GM21786 (cell line): Measurements from ENCODE around the gene DNAH14.
"Not testable (repeated sequence)": the region's sequence is repeated elsewhere in the genome, so short reads cannot be mapped to it uniquely, and the experiment has no call there.

ENCODE experiments used
- ATAC-seq: cut with Tn5 transposase; IDR thresholded peaks from one replicate; pipeline ENCODE4 v1.9.1; 2021; ENCODE audit not compliant: unreplicated experiment

Gene DNAH14

DNA sequence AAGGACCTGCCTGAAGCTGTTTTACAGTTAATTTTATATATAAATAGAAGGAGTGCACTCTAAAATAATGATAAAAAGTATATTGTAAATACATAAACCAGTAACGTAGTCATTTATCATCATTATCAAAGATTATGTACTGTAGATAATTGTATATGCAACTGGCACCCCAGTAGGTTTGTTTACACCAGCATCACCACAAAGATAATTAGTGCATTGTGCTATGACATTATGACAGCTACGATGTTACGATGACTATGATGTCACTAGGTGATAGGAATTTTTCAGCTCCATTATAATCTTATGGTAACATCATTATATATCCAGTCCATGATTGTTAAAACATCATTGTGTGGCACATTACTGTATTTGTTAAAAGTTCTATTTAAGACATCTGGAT lies 313.1 kb downstream of the DNAH14 start:
- ATAC-seq: no peak

DNA sequence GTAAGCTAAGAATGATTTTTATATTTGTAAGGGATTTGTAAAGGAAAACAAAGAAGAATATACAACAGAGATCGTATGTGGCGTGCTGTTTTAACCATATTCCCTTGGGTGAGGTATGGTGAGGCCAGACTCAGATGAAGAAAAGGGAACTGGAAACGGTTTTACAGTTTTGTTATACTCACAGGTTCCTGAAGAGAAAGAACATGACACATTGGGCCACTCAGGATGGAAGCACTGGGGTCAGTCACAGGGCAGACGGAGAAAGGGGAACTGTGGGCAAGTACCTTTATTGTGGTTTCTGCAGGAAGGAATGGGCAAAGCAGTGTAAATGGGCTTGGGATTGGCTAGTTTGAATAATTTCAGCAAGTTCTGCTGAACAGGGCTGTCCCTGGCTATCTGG lies 321.0 kb downstream of the DNAH14 start:
- ATAC-seq: peak; percentile 97

DNA sequence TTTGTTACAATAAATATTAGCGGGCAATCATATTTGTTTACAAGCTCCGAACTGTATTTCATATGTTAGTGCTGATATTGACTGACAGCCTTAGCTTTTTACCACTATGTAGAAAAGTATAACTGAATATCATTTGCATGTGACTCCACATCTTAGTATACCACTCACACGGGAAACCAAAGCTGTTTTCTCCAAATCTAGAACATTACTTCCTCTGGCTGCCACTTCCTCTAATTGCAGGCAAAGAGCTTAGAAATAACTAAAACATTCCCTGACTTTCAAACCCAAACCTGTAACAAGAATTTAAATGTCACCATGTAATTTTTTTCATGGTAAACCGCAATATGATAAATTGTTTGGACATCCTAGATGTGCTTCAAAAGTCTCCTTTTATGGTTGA lies 323.7 kb downstream of the DNAH14 start:
- ATAC-seq: no peak

DNA sequence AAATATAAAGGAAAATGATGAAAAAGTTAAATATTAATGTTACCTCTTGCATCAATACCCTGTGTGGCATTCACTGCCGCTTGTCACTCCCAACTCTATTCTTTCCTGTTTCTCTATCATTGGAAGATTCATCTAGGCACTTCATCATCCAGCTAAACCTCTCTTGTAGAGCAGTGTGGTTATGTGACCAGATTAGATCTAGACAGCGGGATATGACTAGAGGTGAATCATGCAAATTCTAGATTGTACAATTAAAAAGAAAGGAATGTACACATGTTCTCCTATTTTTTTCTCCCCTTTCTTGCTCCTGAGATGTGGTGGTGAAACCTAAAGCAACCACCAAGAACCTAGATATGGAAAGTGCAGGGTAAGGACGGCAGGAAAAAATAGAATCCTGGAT lies 324.3 kb downstream of the DNAH14 start:
- no peak for ATAC-seq

DNA sequence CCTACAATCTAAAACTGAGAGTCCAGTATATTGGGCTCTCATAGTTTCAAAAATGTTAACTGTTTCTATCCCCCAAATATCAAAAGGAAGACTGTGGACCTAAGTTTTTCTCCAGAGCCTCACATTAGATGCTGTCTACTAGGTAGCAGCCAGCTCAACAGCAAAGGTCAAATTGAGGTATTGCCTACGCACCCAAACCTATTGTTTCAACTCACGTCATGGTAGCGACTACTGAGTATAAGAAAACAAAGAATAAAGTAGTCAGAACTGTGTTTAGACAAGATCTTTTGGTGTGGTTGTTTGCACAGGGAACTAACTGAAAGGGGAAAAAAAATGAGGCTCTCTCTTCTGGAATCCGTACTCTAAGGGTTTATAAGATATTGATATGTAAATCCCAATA lies 325.2 kb downstream of the DNAH14 start:
- ATAC-seq: no peak

DNA sequence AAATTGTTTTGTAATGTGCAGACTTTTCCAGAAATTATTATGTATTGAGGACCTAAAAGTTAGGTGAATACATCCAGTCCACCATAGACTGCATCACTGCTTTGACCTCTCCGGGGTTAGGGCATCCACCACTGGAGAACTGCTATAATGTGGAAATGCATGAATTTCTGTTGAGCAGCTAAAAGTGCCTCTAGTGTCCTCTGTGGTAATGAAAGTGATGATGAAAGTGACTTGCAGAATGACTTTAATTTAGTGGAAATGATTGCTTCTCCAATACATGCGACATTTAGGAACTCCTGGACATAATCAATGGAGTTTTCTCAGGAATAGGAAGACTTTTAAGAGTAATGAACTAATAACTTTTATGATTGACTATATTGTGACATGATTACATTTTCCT lies 327.6 kb downstream of the DNAH14 start:
- ATAC-seq: no peak

DNA sequence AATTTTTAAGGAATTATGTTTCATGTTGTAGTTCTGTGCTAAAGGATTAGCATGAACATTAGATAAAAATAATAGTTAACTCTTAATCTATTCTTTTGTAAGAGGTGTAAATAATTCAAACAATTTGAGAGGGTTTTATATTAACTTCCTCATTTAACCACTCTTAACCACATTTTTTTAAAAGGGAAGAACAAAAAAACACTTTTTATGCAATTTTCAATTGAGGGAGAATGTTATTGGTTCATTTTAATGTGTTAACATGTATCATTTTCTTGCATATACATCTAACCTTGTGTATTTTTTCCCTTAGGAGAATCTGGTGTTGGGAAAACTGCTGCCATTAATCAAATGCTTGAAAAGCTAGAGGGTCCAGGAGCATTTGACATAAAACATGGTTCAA lies 329.3 kb downstream of the DNAH14 start:
- ATAC-seq: no peak

DNA sequence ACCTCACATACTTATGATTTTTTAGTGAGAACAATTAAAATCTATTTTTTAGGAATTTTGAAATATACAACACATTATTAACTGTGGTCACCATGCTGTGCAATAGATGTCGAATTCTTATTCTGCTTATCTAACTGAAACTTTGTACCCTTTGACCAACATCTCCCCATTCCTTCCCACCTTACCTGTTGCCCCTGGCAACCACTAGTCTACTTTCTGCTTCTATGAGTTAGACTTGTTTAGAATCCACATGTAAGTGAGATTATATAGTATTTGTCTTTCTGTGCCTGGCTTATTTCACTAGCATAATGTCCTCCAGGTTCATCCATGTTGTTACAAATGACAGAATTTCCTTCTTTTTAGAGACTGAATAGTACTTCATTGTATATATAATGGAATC lies 330.1 kb downstream of the DNAH14 start:
- no peak for ATAC-seq

DNA sequence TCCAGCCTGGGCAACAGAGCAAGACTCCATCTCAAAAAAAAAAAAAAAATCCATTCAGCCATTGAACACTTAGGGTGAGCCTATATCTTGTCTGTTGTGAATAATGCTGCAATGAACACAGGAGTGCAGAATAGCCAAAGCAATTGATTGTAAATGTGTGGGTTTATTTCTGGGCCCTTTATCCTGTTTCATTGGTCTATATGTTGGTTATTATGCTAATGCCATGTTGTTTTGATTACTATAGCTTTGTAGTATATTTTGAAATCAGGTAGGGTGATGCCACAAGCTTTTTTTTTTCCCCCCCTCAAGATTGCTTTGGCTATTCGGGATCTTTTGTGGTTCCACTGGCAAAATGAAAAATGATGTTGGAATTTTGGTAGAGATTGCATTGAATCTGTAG lies 330.8 kb downstream of the DNAH14 start:
- no peak for ATAC-seq

DNA sequence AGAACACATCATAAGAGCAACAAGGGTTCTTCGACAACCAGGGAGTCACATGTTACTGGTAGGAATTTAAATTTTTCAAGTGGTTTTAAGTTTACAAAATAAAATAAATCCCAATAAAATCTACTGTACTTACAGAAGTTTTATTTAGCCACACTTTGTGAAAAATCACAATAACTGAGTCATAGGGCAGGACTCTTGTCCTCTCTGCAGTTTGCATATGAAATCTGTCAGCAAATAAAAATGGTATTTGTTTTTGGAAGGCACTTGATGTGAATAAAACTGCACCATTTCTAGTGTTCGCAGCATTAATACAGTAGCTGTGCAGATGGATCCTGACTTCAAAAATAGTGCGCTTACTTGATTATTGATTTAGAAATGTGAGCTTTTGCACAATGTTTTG lies 348.0 kb downstream of the DNAH14 start:
- no peak for ATAC-seq

DNA sequence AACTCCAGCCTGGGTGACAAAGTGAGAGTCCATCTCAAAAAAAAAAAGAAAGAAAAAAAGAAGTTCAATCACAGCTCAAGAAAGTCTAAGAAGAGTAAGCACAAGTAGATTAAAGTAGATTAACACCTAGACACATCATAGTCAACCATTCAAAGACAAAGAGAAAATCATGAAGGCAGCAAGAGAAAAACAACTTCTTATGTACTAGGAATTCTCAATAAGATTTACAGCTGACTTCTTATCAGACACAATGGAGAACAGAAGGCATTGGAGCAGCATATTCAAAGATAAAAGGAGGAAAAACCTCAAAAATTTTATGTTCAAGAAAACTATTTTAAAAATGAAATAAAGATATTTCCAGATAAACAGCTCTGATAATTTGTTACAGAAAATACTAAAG lies 351.1 kb downstream of the DNAH14 start:
- no peak for ATAC-seq

DNA sequence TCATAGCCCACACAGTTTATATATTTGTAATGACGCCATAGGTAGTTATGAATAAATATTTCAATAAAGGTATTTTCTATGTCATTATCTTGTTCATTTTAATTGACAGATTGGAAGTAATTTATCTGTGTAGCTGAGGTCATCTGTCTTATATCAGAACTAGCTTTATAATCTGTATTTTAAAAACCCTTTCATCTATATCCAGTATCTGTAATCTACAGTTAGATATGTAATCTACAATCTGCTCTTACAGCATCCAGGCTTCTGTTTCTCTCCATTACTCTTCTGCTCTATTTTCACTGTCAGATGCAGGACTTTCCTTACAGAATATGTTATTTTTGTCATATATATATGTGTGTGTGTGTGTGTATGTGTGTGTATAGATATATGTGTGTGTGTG lies 360.8 kb downstream of the DNAH14 start:
- ATAC-seq: no peak

DNA sequence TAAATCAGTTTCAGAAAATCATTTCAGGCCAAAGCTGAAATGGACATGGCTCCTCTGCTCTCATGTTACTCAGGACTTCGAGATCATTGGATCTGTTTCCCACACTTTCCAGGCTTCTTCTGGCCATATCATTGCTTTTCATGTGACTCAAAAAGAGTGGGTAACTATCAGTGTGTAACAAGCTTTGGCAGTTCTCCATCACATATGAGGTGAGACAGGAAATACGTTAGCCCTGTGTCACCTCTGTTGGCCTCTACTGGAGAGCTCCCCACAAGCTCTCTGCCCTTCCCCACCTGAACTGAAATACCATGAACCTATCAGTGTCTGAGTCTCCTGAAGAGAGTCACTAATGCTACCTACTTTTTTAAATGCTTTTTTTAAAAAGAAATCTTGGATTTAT lies 370.1 kb downstream of the DNAH14 start:
- ATAC-seq: no peak

DNA sequence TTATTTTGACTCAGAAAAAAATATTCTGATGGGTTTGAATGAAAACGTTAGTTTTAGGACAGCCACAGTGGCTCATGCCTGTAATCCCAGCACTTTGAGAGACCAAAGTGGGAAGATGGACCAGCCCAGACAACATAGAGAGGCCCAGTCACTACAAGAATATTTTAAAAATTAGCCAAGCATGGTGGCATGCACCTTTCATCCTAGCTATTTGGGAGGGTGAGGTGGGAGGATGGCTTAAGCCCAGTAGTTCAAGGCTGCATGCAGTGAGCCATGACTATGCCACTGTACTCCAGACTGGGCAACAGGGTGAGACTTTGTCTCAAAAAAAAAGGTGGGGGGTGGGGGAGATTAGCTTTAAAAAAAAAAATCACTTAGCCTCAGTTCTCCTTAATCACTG lies 370.9 kb downstream of the DNAH14 start:
- ATAC-seq: no peak

DNA sequence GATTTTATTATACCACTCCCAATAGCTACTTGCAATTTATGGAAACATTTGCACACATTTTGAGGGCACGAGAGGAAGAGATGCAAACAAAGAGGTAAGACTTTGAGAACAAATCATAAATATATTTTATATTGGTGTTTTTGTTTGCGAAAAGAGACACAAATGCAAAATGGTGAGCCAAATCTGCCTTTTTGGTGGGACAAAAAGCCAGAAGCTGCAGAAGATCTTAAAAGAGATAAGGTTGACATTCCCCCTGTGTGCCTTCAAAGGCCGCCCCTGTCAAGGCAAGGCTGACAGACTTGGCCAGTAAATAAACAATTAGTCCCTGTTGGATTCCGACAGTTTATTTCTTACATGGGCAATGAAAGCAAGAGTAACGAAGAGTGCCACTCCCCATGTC lies 375.5 kb downstream of the DNAH14 start:
- ATAC-seq: no peak

DNA sequence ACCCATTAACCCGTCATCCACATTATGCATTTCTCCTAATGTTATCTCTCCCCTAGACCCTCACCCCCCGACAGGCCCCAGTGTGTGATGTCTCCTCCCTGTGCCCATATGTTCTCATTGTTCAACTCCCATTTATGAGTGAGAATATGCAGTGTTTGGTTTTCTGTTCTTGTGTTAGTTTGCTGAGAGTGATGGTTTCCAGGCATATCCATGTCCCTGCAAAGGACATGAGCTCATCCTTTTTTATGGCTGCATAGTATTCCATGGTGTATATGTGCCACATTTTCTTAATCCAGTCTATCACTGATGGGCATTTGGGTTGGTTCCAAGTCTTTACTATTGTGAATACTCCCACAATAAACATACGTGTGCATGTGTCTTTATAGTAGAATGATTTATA lies 381.1 kb downstream of the DNAH14 start:
- ATAC-seq: not testable (repeated sequence)

DNA sequence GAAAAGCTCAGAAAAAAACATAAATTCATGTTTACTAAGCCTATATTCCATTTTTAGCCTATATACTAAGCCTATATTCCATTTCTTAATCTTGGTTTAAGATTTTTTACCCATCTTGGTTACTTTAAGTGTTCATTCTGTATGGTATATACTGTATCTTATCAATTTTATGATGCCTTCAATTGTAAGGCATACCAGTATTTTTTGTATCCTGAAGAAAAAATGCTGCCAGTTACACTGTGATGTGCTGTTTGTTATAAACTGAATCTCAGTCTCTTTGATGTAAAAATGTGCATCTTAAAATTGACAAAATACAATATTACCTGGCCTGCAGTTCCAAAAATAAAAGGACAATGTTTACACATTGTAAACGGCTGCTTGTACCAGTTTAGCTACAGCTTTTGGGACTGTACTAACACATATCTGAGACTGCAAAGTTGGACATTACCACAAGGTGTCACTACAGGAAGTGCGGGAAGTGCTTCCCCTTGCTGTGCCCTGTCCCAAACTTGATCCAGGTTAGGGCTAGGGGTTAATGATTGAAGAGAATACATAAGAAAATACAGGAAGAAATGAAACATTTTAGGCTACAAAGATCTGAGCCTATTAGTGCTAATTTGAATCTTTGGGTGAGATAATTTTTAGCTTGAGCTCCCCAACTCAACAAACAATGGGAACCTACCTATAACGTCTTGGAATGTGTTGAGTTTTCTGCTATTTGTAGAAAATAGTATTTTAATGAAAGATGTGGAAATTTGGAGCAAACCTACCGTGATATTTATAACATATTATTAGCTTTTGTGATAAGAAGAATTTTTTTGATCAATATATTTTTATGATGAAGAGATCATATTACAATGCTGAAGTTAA lies 389.5 kb downstream of the DNAH14 start:
- ATAC-seq: peak; percentile 82

DNA sequence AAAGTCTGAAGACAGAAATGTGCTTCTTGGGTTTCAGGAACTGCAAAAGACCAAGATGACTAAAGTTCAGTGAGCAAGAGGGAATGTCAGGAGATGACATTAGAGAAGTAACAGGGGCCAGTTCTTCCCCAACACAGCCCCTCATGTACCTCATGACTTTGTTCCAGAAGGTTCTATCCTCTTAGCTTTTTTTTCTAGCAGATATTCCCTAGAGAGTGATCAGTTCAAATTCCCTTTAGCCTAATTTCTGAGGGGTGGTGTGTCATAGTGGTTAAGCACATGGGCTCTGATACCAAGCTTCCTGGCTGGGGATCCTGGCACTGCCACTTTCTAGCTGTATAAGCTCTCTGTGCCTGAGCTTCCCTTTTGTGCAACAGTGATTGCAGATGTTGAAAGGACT lies 390.4 kb downstream of the DNAH14 start:
- ATAC-seq: no peak

DNA sequence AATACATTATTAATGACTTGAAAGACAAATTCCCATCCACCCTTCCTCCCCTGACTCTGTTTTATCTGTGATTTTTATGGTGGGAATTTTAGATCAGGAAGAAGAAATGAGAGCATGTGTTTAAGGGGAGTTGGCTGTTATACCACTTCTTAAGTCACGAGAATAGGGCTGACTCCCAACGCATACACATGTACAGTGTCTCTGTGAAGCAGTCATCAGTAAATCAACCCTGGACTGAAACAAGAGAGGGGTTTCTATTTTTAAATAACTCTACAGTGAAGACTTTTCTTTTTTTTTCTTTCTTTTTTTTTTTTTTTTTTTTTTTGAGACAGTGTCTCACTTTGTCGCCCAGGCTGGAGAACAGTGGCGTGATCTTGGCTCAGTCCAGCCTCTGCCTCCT lies 392.3 kb downstream of the DNAH14 start:
- no peak for ATAC-seq

DNA sequence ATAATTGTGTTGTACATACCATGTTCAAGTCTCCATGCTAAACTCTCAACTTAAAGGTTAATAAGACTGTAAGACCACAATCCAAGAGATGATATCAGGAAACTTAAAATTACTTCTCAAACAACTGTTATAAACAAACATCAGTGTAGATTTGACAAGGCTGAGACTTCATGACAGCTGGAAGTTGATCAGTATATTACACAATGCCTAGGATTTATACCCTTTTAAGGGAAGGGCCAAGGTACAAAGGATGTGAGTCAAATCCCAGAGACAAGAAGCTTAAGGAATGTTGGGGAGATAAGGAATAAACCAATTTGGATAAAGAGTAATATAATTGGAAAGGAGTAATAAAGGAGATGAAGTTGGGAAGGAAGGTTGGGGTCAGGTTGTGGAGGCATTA lies 399.6 kb downstream of the DNAH14 start:
- ATAC-seq: no peak

DNA sequence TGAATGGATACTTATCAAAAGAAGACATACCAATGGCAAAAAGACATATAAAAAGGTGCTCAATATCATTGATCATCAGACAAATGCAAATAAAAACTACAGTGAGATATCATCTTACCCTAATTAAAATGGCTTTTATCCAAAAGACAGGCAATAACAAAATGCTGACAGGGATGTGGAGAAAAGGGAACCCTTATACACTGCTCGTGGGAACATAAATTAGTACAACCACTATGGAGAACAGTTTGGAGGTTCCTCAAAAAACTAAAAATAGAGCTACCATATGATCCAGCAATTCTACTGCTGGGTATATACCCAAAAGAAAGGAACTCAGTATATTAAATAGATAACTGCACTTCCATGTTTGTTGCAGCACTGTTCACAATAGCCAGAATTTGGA lies 400.5 kb downstream of the DNAH14 start:
- ATAC-seq: not testable (repeated sequence)

DNA sequence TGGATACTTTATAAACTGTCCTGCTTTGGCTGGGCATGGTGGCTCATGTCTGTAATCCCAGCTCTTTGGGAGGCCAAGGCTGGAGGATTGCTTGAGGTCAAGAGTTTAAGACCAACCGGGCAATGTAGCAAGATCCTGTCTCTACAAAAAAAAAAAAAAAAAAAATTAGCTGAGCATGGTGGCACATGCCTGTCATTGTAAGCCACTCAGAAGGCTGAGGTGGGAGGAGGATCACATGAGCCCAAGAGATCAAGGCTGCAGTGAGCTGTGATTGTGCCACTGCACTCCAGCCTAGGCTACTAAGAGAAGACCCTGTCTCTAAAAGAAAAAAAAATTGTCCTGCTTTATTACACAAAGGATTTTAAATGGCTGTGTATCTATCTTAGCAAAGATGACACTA lies 403.2 kb downstream of the DNAH14 start:
- no peak for ATAC-seq

DNA sequence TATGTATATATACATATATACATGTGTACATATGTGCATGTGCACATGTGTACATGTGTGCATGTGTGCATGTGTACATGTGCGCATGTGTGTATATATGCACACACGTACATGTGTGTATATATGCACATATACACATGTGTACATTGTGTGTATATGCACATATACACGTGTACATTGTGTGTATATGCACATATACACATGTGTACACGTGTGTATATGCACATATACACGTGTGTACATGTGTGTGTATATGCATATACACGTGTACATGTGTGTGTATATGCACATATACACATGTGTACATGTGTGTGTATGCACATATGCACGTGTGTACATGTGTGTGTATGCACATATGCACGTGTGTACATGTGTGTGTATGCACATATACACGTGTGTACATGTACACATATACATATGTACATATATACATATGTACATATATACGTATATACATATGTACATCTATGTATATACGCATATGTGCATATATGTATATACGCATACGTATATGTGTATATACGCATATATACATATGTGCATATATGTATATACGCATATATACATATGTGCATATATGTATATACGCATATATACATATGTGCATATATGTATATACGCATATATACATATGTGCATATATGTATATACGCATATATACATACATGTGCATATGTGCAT lies 405.8 kb downstream of the DNAH14 start:
- ATAC-seq: not testable (repeated sequence)
